Endothelial cell (in vitro differentiated cells): ENCODE data around the gene ZEB2. TPM values are rescaled to one million over a fixed set of nuclear protein-coding genes. Genes with fewer than 3 reads are reported as not detected.

Experiments used
- DNase-seq: peaks from one replicate; pipeline ENCODE4 v3.0.0; 2021; ENCODE audit warnings: low spot score
- H3K27ac Mint-ChIP-seq: one replicate; pipeline ENCODE4 v1.8.0; 2021; ENCODE audit warnings: mixed read lengths, inconsistent platforms; ENCODE audit not compliant: unreplicated experiment
- H3K27me3 Mint-ChIP-seq: one replicate; pipeline ENCODE4 v1.8.0; 2021; ENCODE audit warnings: mild to moderate bottlenecking, moderate library complexity, mixed read lengths, inconsistent platforms; ENCODE audit not compliant: unreplicated experiment
- H3K36me3 Mint-ChIP-seq: one replicate; pipeline ENCODE4 v1.8.0; 2021; ENCODE audit warnings: mild to moderate bottlenecking, low read depth, mixed read lengths, inconsistent platforms; ENCODE audit not compliant: unreplicated experiment
- H3K4me1 Mint-ChIP-seq: one replicate; pipeline ENCODE4 v1.8.0; 2021; ENCODE audit warnings: mild to moderate bottlenecking, mixed read lengths, inconsistent platforms; ENCODE audit not compliant: unreplicated experiment
- H3K4me3 Mint-ChIP-seq: one replicate; pipeline ENCODE4 v1.8.0; 2021; ENCODE audit warnings: mild to moderate bottlenecking, mixed read lengths, inconsistent platforms; ENCODE audit not compliant: unreplicated experiment
- H3K9me3 Mint-ChIP-seq: one replicate; pipeline ENCODE4 v1.8.0; 2021; ENCODE audit warnings: mixed read lengths, inconsistent platforms; ENCODE audit not compliant: unreplicated experiment
- total RNA-seq: library from RNA; stranded (reverse); fragmentation: NEBNext Ultra II Directional; extraction: Animal tissue kit (Norgen Biotek cat#: 25700); gene quantifications from one replicate; pipeline ENCODE4 v1.2.1, GENCODE V29; 2021; ENCODE audit not compliant: unreplicated experiment
- TF ChIP-seq, protein P1 (sequence below): fragments of 200-600 bp; sonication (generic); IDR thresholded peaks from one replicate; pipeline ENCODE4 v1.5.0; 2021; ENCODE audit warnings: antibody characterized with exemption; ENCODE audit not compliant: unreplicated experiment

Gene ZEB2
- total RNA-seq, 1 donor from 2014 or later, result 109 TPM

DNA sequence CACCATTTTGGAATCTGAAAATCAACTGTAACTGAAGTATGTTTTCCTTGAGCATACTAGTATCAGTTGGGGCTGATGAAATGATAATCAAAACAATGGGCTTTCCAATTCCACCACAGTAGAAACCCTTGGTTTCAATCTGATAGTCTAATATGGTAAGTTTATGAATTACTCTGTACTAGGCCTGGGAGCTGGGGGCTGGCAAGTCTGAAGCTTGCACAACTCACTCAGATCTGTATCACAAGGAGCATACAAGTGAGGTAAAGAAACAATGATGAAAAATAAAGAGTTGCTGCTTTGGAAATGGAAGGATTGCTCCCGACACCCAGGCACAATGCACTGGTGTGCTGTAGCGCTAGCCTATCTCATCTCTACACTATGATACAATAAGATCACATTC is 19.4 kb downstream of the ZEB2 start:
- TF ChIP-seq, protein P1, sequence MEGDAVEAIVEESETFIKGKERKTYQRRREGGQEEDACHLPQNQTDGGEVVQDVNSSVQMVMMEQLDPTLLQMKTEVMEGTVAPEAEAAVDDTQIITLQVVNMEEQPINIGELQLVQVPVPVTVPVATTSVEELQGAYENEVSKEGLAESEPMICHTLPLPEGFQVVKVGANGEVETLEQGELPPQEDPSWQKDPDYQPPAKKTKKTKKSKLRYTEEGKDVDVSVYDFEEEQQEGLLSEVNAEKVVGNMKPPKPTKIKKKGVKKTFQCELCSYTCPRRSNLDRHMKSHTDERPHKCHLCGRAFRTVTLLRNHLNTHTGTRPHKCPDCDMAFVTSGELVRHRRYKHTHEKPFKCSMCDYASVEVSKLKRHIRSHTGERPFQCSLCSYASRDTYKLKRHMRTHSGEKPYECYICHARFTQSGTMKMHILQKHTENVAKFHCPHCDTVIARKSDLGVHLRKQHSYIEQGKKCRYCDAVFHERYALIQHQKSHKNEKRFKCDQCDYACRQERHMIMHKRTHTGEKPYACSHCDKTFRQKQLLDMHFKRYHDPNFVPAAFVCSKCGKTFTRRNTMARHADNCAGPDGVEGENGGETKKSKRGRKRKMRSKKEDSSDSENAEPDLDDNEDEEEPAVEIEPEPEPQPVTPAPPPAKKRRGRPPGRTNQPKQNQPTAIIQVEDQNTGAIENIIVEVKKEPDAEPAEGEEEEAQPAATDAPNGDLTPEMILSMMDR, result no peak
- Mint-ChIP-seq H3K27ac (no peak overlapping the region), H3K4me3 (no peak overlapping the region), H3K4me1 (peaks cover 8% of the 10 kb centered on the region), H3K36me3 (no peaks in the 10 kb centered on the region), H3K27me3 (no peaks in the 10 kb centered on the region), H3K9me3 (no peaks in the 10 kb centered on the region)
- DNase-seq, result no peak

DNA sequence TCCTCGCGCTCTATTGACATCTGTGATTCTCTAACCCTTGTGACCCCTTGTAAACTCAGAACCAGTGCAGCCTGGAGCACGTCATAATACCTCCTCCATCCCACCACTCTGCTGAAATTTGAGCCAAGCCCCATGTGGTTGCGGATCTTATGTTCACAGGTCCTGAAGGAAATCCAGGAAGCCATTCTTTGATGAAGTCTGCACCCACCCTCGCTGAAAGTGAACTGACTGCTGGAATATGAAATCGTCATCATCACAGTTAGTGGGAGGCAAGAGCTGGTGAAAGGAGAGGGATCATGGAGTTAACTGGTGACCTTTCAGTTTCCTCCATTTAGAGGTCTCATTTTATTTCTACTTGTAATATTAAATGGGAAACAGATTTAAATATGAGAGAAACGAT is 21.6 kb downstream of the ZEB2 start:
- H3K36me3 Mint-ChIP-seq, result no peaks in the 10 kb centered on the region
- no peaks in the 10 kb centered on the region for H3K4me1 Mint-ChIP-seq
- H3K9me3 Mint-ChIP-seq, result no peaks in the 10 kb centered on the region
- TF ChIP-seq, protein P1, result no peak
- H3K27ac Mint-ChIP-seq, result no peak overlapping the region
- no peak overlapping the region for H3K4me3 Mint-ChIP-seq
- H3K27me3 Mint-ChIP-seq, result no peaks in the 10 kb centered on the region
- no peak for DNase-seq

DNA sequence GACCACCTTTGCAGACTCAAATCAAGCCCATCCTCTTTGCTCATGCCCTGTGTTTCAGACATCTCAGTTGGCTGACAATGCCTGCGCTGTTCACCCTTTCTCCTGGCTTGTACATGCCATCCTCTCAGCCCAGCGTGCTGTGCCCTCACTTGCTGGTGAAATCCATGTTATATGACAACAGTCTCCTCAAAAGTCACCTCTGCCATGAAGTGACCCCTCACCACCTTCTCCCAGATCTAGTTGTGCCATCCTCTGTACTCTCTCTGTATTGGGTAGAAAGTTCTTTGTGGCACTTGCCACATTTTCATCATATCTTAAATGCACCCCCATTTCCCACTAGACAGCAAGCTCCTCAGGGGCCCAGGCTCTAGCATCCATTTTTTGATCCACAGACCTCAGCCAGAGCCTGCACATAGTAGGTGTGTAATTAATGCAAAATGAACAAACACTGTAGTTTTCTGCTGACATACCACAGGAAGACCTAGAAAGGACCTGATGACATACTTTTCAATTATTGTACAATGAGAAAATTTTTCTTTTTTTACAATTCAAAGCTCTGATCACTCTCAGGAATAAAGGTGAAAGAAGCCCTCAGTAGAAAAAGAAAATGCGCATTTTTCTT is 22.8 kb downstream of the ZEB2 start:
- H3K9me3 Mint-ChIP-seq, result no peaks in the 10 kb centered on the region
- H3K4me1 Mint-ChIP-seq, result no peaks in the 10 kb centered on the region
- DNase-seq, result no peak
- TF ChIP-seq, protein P1, result no peak
- H3K36me3 Mint-ChIP-seq, result no peaks in the 10 kb centered on the region
- H3K4me3 Mint-ChIP-seq, result no peak overlapping the region
- no peaks in the 10 kb centered on the region for H3K27me3 Mint-ChIP-seq
- no peak overlapping the region for H3K27ac Mint-ChIP-seq

DNA sequence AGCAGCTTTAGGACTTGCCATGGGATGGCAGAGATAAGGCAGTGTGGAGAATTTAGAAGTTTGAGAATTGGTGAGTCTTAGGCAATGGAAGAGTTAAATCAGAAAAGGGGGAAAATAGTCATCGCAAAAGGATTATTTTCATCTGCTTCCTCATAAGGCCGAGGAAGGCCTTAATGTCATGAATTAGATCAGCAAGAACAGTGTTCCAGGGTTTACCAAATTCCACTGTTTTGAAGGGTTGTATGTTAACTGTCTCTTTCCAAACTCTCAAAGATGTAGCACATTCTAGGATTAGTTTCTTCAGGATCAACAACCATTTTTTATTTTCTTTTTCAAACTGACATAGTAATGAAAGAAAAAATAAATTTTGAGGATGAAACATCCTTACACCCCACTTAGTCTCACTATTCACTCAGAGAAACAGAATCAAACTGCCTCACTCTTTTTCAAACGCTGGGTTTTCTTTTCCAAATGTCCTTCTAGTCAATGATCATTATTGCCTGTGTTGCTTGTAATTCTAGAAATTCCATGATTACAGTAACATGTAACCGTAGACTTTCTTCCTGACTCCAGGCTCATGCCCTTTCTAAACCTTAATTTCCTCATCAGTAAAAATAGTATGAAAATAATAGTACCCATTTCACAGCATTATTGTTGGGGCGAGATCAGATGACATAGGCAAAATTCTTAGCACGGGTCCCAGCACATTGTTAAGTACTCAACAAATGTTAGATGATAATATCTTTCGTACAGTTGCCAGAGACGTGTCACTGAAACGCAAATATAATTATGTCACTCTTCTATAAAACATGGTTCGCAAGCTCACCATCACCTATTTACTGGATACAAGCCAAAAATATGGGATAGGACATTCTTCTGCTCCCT is 23.6 kb downstream of the ZEB2 start:
- no peaks in the 10 kb centered on the region for H3K9me3 Mint-ChIP-seq
- no peaks in the 10 kb centered on the region for H3K36me3 Mint-ChIP-seq
- H3K27me3 Mint-ChIP-seq, result no peaks in the 10 kb centered on the region
- H3K4me1 Mint-ChIP-seq, result no peaks in the 10 kb centered on the region
- TF ChIP-seq, protein P1, result no peak
- no peak overlapping the region for H3K4me3 Mint-ChIP-seq
- H3K27ac Mint-ChIP-seq, result no peak overlapping the region
- DNase-seq, result no peak
